Measurements from ENCODE around the gene SNED1. TPM values are rescaled to one million over a fixed set of nuclear protein-coding genes. Genes with fewer than 3 reads are reported as not detected.

The SNED1 gene
- polyA plus RNA-seq, 1 donor (not counting 4 experiments of a cell fraction or from before 2014, with no cell fraction given) = 0.12 TPM

DNA sequence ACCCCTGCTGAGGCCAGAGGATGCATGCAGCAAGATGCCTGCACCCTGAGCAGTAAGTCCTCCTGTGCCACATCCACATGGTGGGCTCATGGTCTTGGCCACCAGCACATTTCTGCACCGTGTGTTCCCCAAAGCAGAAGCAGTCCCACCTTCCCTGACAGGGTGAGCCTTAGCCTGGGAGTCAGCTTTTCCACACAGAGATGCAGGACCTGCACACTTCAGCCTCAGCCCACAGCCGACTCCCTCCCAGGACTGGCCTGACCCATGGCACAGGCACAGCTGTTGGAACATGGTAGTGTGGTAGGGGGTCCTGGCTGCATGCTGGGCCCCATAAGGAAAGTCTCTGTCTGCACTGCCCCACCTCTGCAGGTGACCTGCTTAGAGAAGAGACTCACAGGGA lies 5.0 kb downstream of the SNED1 start:
- H3K4me1 ChIP-seq (ENCODE audit: control insufficient read depth, extremely low read depth, insufficient read depth, low read length) = no peaks in the 10 kb centered on the region
- FAIRE-seq = no peak
- H3K4me2 ChIP-seq (ENCODE audit: control insufficient read depth, extremely low read depth, insufficient read depth, low read depth, low read length) = no peak overlapping the region
- peaks cover 10% of the 10 kb centered on the region for H3K9me3 ChIP-seq (ENCODE audit: control insufficient read depth, low read depth, low read length)
- H3K9ac ChIP-seq (ENCODE audit: control insufficient read depth, extremely low read depth, insufficient read depth, low read length) = no peak overlapping the region
- peaks cover 34% of the 10 kb centered on the region for H3K27me3 ChIP-seq (ENCODE audit: control insufficient read depth, extremely low read depth, insufficient read depth, low read length)
- no peak overlapping the region for H3K4me3 ChIP-seq (ENCODE audit: control insufficient read depth in 2 of 3, extremely low read depth in 1 of 3, insufficient read depth in 2 of 3, low read depth in 1 of 3, low read length in 3 of 3)
- H2AFZ ChIP-seq (ENCODE audit: control insufficient read depth, low read length) = no peak overlapping the region
- no peak for DNase-seq (ENCODE audit: low read depth, low spot score)
- TF ChIP-seq EZH2 (IDR thresholded peaks at IDR 0.05; ENCODE audit: low read length) = no peak
- TF ChIP-seq, protein P1, sequence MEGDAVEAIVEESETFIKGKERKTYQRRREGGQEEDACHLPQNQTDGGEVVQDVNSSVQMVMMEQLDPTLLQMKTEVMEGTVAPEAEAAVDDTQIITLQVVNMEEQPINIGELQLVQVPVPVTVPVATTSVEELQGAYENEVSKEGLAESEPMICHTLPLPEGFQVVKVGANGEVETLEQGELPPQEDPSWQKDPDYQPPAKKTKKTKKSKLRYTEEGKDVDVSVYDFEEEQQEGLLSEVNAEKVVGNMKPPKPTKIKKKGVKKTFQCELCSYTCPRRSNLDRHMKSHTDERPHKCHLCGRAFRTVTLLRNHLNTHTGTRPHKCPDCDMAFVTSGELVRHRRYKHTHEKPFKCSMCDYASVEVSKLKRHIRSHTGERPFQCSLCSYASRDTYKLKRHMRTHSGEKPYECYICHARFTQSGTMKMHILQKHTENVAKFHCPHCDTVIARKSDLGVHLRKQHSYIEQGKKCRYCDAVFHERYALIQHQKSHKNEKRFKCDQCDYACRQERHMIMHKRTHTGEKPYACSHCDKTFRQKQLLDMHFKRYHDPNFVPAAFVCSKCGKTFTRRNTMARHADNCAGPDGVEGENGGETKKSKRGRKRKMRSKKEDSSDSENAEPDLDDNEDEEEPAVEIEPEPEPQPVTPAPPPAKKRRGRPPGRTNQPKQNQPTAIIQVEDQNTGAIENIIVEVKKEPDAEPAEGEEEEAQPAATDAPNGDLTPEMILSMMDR (optimal IDR thresholded peaks at IDR 0.05 in 1 of 3, IDR thresholded peaks at IDR 0.05 in 1 of 3, conservative IDR thresholded peaks at IDR 0.05 in 1 of 3; ENCODE audit: extremely low read depth in 1 of 3, insufficient read depth in 2 of 3, low read length in 3 of 3) = no peak
- no peak overlapping the region for H3K27ac ChIP-seq (ENCODE audit: control insufficient read depth, insufficient read depth, low read length)
- H3K9me1 ChIP-seq (ENCODE audit: control insufficient read depth, extremely low read depth, insufficient read depth, low read length) = no peaks in the 10 kb centered on the region
- no peaks in the 10 kb centered on the region for H4K20me1 ChIP-seq (ENCODE audit: control insufficient read depth, extremely low read depth, insufficient read depth, low read length)
- no peaks in the 10 kb centered on the region for H3K79me2 ChIP-seq (ENCODE audit: control insufficient read depth, insufficient read depth, low read length)
- H3K36me3 ChIP-seq (ENCODE audit: control insufficient read depth in 2 of 2, extremely low read depth in 1 of 2, insufficient read depth in 2 of 2, low read length in 2 of 2) = no peaks in the 10 kb centered on the region
- dilution Hi-C loops (cut with MboI; ENCODE audit: extremely low pct_ligation_motif_present, low sequenced_read_pairs) = no loop called here

DNA sequence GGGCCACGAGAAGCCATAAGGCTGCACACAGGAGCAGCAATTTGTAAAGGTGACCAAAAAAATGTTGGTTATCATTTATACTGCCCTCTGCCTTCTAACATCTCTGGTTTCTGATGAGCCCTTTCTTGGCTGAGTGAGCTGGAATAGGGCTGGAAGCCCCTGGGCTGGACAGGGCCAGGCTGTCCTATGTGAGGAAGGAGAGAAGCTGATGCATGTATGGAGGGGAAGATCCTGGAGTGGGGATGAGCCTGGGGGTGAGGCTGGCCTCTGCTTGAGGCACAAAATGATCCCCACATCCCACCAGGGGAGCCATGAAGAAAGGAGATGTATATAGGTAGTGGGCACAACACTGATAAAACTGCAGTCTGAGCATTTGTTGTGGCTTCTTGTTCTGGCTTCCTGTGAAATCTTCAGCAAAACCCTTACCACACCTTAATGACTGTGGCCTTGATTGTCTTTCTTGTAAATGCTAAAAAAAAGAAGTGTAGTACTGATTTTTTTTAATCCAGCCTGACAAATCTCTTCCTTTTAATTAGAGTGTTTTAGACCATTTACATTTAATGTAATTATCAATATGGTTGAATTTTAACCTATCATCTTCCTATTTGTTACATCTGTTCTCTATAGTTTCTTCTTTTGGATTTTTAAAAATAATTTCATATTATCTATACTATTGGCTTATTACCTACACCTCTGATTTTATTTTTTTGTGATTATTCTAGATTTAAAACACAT lies 5.6 kb downstream of the SNED1 start:
- no peaks in the 10 kb centered on the region for H3K4me1 ChIP-seq (ENCODE audit: control insufficient read depth, extremely low read depth, insufficient read depth, low read length)
- no peaks in the 10 kb centered on the region for H4K20me1 ChIP-seq (ENCODE audit: control insufficient read depth, extremely low read depth, insufficient read depth, low read length)
- TF ChIP-seq, protein P1 (optimal IDR thresholded peaks at IDR 0.05 in 1 of 3, IDR thresholded peaks at IDR 0.05 in 1 of 3, conservative IDR thresholded peaks at IDR 0.05 in 1 of 3; ENCODE audit: extremely low read depth in 1 of 3, insufficient read depth in 2 of 3, low read length in 3 of 3) = no peak
- TF ChIP-seq EZH2 (IDR thresholded peaks at IDR 0.05; ENCODE audit: low read length) = no peak
- no peak overlapping the region for H3K4me2 ChIP-seq (ENCODE audit: control insufficient read depth, extremely low read depth, insufficient read depth, low read depth, low read length)
- H2AFZ ChIP-seq (ENCODE audit: control insufficient read depth, low read length) = no peak overlapping the region
- no peak overlapping the region for H3K9ac ChIP-seq (ENCODE audit: control insufficient read depth, extremely low read depth, insufficient read depth, low read length)
- no peak overlapping the region for H3K27ac ChIP-seq (ENCODE audit: control insufficient read depth, insufficient read depth, low read length)
- H3K79me2 ChIP-seq (ENCODE audit: control insufficient read depth, insufficient read depth, low read length) = no peaks in the 10 kb centered on the region
- H3K4me3 ChIP-seq (ENCODE audit: control insufficient read depth in 2 of 3, extremely low read depth in 1 of 3, insufficient read depth in 2 of 3, low read depth in 1 of 3, low read length in 3 of 3) = no peak overlapping the region
- DNase-seq (ENCODE audit: low read depth, low spot score) = no peak
- H3K9me3 ChIP-seq (ENCODE audit: control insufficient read depth, low read depth, low read length) = peaks cover 10% of the 10 kb centered on the region
- dilution Hi-C loops (cut with MboI; ENCODE audit: extremely low pct_ligation_motif_present, low sequenced_read_pairs) = no loop called here
- H3K36me3 ChIP-seq (ENCODE audit: control insufficient read depth in 2 of 2, extremely low read depth in 1 of 2, insufficient read depth in 2 of 2, low read length in 2 of 2) = no peaks in the 10 kb centered on the region
- no peaks in the 10 kb centered on the region for H3K9me1 ChIP-seq (ENCODE audit: control insufficient read depth, extremely low read depth, insufficient read depth, low read length)
- H3K27me3 ChIP-seq (ENCODE audit: control insufficient read depth, extremely low read depth, insufficient read depth, low read length) = peaks cover 34% of the 10 kb centered on the region
- no peak for FAIRE-seq
